PC-9 (cell line): Measurements from ENCODE around the gene SYCP2L. TPM values are rescaled to one million over a fixed set of nuclear protein-coding genes. Genes with fewer than 3 reads are reported as not detected.
"Not testable (repeated sequence)": the region's sequence is repeated elsewhere in the genome, so short reads cannot be mapped to it uniquely, and the experiment has no call there.

Experiments
- BruUV-seq: library from RNA; stranded (reverse); fragments of 400-500 nt; replicated peaks from 2 replicates; lab custom pipeline; 2021; lab: Mats Ljungman, UMichigan
- CTCF ChIA-PET: fragments of 300-600 bp; sonication (Branson Sonifier 250); formaldehyde crosslinking; loops from one replicate; lab custom pipeline; 2022; ENCODE audit warnings: antibody characterized with exemption; lab: Charles Lee
- POLR2A ChIA-PET: fragments of 300-600 bp; sonication (Branson Sonifier 250); formaldehyde crosslinking; loops from one replicate; lab custom pipeline; 2022; ENCODE audit warnings: antibody characterized with exemption; ENCODE audit not compliant: unreplicated experiment; lab: Charles Lee
- DNase-seq, 2 experiments: peaks; one replicate each; pipeline versions ENCODE4 v3.0.0 to v3.0.0-alpha.2; 2015 to 2022; ENCODE audit warnings: mixed read lengths in 1 of 2
- H2AFZ ChIP-seq: fragments of 200-600 bp; sonication (generic); 2 replicates; pipeline ENCODE4 v1.8.1; 2017; ENCODE audit warnings: antibody characterized with exemption
- H3F3A ChIP-seq: fragments of 200-600 bp; sonication (generic); 2 replicates; pipeline ENCODE4 v1.8.1; 2017; ENCODE audit warnings: antibody characterized with exemption, mild to moderate bottlenecking, low read depth; ENCODE audit not compliant: insufficient read depth
- H3K27ac ChIP-seq: fragments of 200-600 bp; sonication (generic); 2 replicates; pipeline ENCODE4 v1.6.1; 2016; ENCODE audit warnings: mixed run types
- H3K27me3 ChIP-seq: fragments of 200-600 bp; sonication (generic); 2 replicates; pipeline ENCODE4 v1.6.1; 2016; ENCODE audit warnings: low read depth, mixed run types; ENCODE audit not compliant: insufficient read depth
- H3K36me3 ChIP-seq: fragments of 200-600 bp; sonication (generic); 2 replicates; pipeline ENCODE4 v1.6.1; 2016; ENCODE audit warnings: low read depth, mixed run types
- H3K4me1 ChIP-seq: fragments of 200-600 bp; sonication (generic); replicated peaks from 2 replicates; pipeline ENCODE4 v1.6.1; 2016; ENCODE audit warnings: mixed run types; ENCODE audit not compliant: insufficient read depth
- H3K4me2 ChIP-seq: fragments of 200-600 bp; sonication (generic); 2 replicates; pipeline ENCODE4 v1.6.1; 2017; ENCODE audit warnings: mixed run types
- H3K4me3 ChIP-seq: fragments of 200-600 bp; sonication (generic); 2 replicates; pipeline ENCODE4 v1.6.1; 2016; ENCODE audit warnings: mixed run types
- H3K79me2 ChIP-seq: fragments of 200-600 bp; sonication (generic); 2 replicates; pipeline ENCODE4 v1.6.1; 2017; ENCODE audit warnings: low read depth, mixed run types
- H3K9me2 ChIP-seq: fragments of 200-600 bp; sonication (generic); 2 replicates; pipeline ENCODE4 v1.8.1; 2017; ENCODE audit warnings: mild to moderate bottlenecking; ENCODE audit not compliant: insufficient read depth
- H3K9me3 ChIP-seq: fragments of 200-600 bp; sonication (generic); 2 replicates; pipeline ENCODE4 v1.8.1; 2016; ENCODE audit warnings: low read depth; ENCODE audit not compliant: insufficient read depth
- H4K20me1 ChIP-seq: fragments of 200-600 bp; sonication (generic); 2 replicates; pipeline ENCODE4 v1.8.1; 2017; ENCODE audit not compliant: insufficient read depth
- CTCF ChIP-seq: fragments of 200-600 bp; sonication (generic); conservative IDR thresholded peaks from 2 replicates; pipeline ENCODE4 v1.6.1; 2017; ENCODE audit warnings: mixed run types, antibody characterized with exemption, mild to moderate bottlenecking, moderate library complexity
- EZH2 ChIP-seq: fragments of 200-600 bp; sonication (generic); IDR thresholded peaks from 2 replicates; pipeline ENCODE4 v1.8.0; 2017; ENCODE audit warnings: antibody characterized with exemption, low read depth
- intact Hi-C: fragments of 100-400 bp; cut with micrococcal nuclease; formaldehyde crosslinking; loops from one replicate; pipeline ENCODE4 v1.10.0; 2022; ENCODE audit not compliant: unreplicated experiment
- total RNA-seq: library from RNA; stranded (reverse); gene quantifications from 2 replicates; pipeline ENCODE4 v1.2.3, GENCODE V29; 2021

SYCP2L gene
- total RNA-seq, 1 experiment from 2014 or later, result 12.6 TPM

GRCh38 chr6:10995114-10995707 is 108.4 kb downstream of the SYCP2L start:
- ChIA-PET CTCF (no interaction called here), POLR2A (no interaction called here)
- H3K4me3 ChIP-seq, result no peak overlapping the region
- H3F3A ChIP-seq, result no peaks in the 10 kb centered on the region
- no TSS peak for BruUV-seq
- no peaks in the 10 kb centered on the region for H4K20me1 ChIP-seq
- intact Hi-C loops, result no loop called here
- no peaks in the 10 kb centered on the region for H3K9me2 ChIP-seq
- H2AFZ ChIP-seq, result no peak overlapping the region
- H3K27me3 ChIP-seq, result no peaks in the 10 kb centered on the region
- no peak for TF ChIP-seq CTCF
- TF ChIP-seq EZH2, result no peak
- H3K9me3 ChIP-seq, result no peaks in the 10 kb centered on the region
- H3K79me2 ChIP-seq, result no peaks in the 10 kb centered on the region
- H3K4me1 ChIP-seq, result no peaks in the 10 kb centered on the region
- H3K36me3 ChIP-seq, result no peaks in the 10 kb centered on the region
- no peak for DNase-seq
- H3K4me2 ChIP-seq, result no peak overlapping the region
- no peak overlapping the region for H3K27ac ChIP-seq

DNA sequence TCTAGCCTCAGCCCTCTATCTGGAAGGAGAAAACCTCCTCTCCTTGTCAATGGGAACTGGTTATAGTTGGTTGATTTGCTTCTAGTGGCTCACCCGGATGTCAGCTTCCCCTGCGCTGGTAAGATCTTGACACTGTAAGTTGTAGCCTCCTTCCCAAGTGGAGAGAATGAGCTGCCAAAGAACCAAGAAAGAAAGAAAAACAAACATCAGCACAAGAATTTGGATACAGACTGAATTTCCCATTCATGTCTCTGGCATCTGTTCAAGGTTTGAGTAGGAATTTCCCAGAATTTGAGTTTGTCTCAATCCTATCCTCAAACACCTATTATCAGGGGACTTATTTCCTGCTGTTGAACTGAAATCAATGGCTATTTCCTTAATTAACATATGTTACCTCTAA is 113.1 kb downstream of the SYCP2L start:
- intact Hi-C loops, result no loop called here
- Histone ChIP-seq H3F3A (no peaks in the 10 kb centered on the region), H3K4me1 (no peaks in the 10 kb centered on the region), H3K4me3 (no peak overlapping the region), H3K36me3 (no peaks in the 10 kb centered on the region), H3K27ac (no peak overlapping the region), H4K20me1 (no peaks in the 10 kb centered on the region), H3K4me2 (no peak overlapping the region), H3K9me3 (no peaks in the 10 kb centered on the region), H3K27me3 (no peaks in the 10 kb centered on the region), H3K79me2 (no peaks in the 10 kb centered on the region), H3K9me2 (no peaks in the 10 kb centered on the region), H2AFZ (no peak overlapping the region)
- BruUV-seq, result no TSS peak
- TF ChIP-seq CTCF (no peak), EZH2 (no peak)
- CTCF ChIA-PET, result no interaction called here
- DNase-seq, result no peak
- POLR2A ChIA-PET, result no interaction called here

DNA sequence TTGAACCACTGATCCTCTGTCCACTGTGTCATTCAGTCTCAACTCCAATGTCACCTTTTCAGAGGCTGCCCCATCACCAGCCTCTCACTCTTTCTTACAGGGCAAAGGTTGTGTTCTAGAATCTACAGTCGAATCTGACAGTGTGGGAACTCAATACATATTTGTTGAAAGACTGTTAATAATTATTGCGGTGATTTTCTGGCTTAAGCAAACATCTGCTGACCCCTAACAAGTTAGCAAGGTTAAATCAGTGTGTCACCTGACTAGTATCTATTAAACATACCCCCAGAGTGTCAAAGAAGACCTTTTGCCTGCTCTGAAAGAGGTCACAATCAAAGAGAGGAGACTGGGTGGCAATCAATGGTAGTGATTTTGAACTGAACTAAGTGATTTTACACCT is 115.3 kb downstream of the SYCP2L start:
- Histone ChIP-seq H3K9me2 (no peaks in the 10 kb centered on the region), H3K4me1 (peaks cover 3% of the 10 kb centered on the region), H3K27ac (no peak overlapping the region), H3K9me3 (no peaks in the 10 kb centered on the region), H3K36me3 (no peaks in the 10 kb centered on the region), H4K20me1 (no peaks in the 10 kb centered on the region), H3K27me3 (no peaks in the 10 kb centered on the region), H3F3A (no peaks in the 10 kb centered on the region), H3K79me2 (no peaks in the 10 kb centered on the region), H2AFZ (no peak overlapping the region), H3K4me2 (no peak overlapping the region), H3K4me3 (no peak overlapping the region)
- POLR2A ChIA-PET, result interaction anchor here (0.6 kb wide), 1 partner anchor 68 kb away, joined by 6 read pairs; no protein-coding TSS in a partner anchor
- no peak for DNase-seq
- CTCF ChIA-PET, result no interaction called here
- TF ChIP-seq EZH2 (no peak), CTCF (no peak)
- intact Hi-C loops, result no loop called here
- BruUV-seq, result no TSS peak

- H3K27me3 ChIP-seq, H4K20me1 ChIP-seq, H3K9me2 ChIP-seq, POLR2A ChIA-PET, H3K9me3 ChIP-seq, DNase-seq, BruUV-seq, H2AFZ ChIP-seq, H3K4me3 ChIP-seq, H3K4me2 ChIP-seq, H3K79me2 ChIP-seq, H3K36me3 ChIP-seq, intact Hi-C loops, H3K27ac ChIP-seq, CTCF ChIA-PET: not testable (repeated sequence)
- Histone ChIP-seq H3F3A (0 out of 2 replicates have a peak, but pooled peaks cover 10% of the 10 kb centered on the region), H3K4me1 (peaks cover 14% of the 10 kb centered on the region)
Observed at GRCh38 chr6:11003297-11003696, 116.4 kb downstream of the SYCP2L start.
